OCI-LY1 (cell line): ENCODE measurements around the gene IMPA2.

Experiments
- H2AFZ ChIP-seq: fragments of 200-600 bp; sonication (generic), shearing (Covaris generic); 2 replicates; pipeline ENCODE4 v1.6.0; 2014; ENCODE audit warnings: antibody characterized with exemption, mild to moderate bottlenecking, low read length
- H3F3A ChIP-seq: fragments of 200-600 bp; sonication (generic), shearing (Covaris generic); 2 replicates; pipeline ENCODE4 v1.6.0; 2014; ENCODE audit warnings: mild to moderate bottlenecking, antibody characterized with exemption, low read length, moderate library complexity; ENCODE audit not compliant: insufficient read depth
- H3K27ac ChIP-seq: fragments of 200-600 bp; sonication (generic); 2 replicates; pipeline ENCODE4 v1.5.1; 2014; ENCODE audit warnings: low read length, mixed run types, mild to moderate bottlenecking, low read depth; ENCODE audit not compliant: poor library complexity, severe bottlenecking
- H3K27me3 ChIP-seq: fragments of 200-600 bp; sonication (generic); 2 replicates; pipeline ENCODE4 v1.6.0; 2014; ENCODE audit warnings: antibody characterized with exemption, mild to moderate bottlenecking, low read length, moderate library complexity; ENCODE audit not compliant: insufficient read depth
- H3K36me3 ChIP-seq: fragments of 200-600 bp; sonication (generic); 2 replicates; pipeline ENCODE4 v1.6.1; 2014; ENCODE audit warnings: mild to moderate bottlenecking, antibody characterized with exemption, low read length, moderate library complexity, mixed read lengths; ENCODE audit not compliant: insufficient read depth
- H3K4me1 ChIP-seq: fragments of 200-600 bp; sonication (generic); 2 replicates; pipeline ENCODE4 v1.5.1; 2014; ENCODE audit warnings: mild to moderate bottlenecking, low read length, moderate library complexity; ENCODE audit not compliant: insufficient read depth, severe bottlenecking
- H3K4me2 ChIP-seq: fragments of 200-600 bp; sonication (generic), shearing (Covaris generic); 2 replicates; pipeline ENCODE4 v1.6.1; 2014; ENCODE audit warnings: low read length
- H3K4me3 ChIP-seq: fragments of 200-600 bp; sonication (generic); 2 replicates; pipeline ENCODE4 v1.5.1; 2014; ENCODE audit warnings: low read length, low read depth, mild to moderate bottlenecking, mixed read lengths; ENCODE audit not compliant: poor library complexity, severe bottlenecking
- H3K79me2 ChIP-seq: fragments of 200-600 bp; shearing (Covaris generic); 2 replicates; pipeline ENCODE4 v1.6.1; 2016; ENCODE audit warnings: mixed run types, low read length, mixed read lengths; ENCODE audit not compliant: insufficient read depth
- H3K9ac ChIP-seq: fragments of 200-600 bp; sonication (generic), shearing (Covaris generic); 2 replicates; pipeline ENCODE4 v1.6.1; 2014; ENCODE audit warnings: mild to moderate bottlenecking, low read length, mixed read lengths
- H3K9me2 ChIP-seq: fragments of 200-600 bp; sonication (generic), shearing (Covaris generic); 2 replicates; pipeline ENCODE4 v1.6.1; 2014; ENCODE audit warnings: low read depth, mild to moderate bottlenecking, low read length, mixed read lengths
- H3K9me3 ChIP-seq: fragments of 200-600 bp; shearing (Covaris generic); 2 replicates; pipeline ENCODE4 v1.6.1; 2014; ENCODE audit warnings: low read length, mixed read lengths
- H4K20me1 ChIP-seq: fragments of 200-600 bp; sonication (generic), shearing (Covaris generic); 2 replicates; pipeline ENCODE4 v1.6.0; 2016; ENCODE audit warnings: mild to moderate bottlenecking, low read length; ENCODE audit not compliant: insufficient read depth
- EZH2 ChIP-seq: fragments of 200-600 bp; sonication (generic), shearing (Covaris generic); IDR thresholded peaks from 2 replicates; pipeline ENCODE4 v1.8.0; 2017; ENCODE audit warnings: borderline replicate concordance, mixed run types, mild to moderate bottlenecking, antibody characterized with exemption, low read length, moderate library complexity, mixed read lengths
- TF ChIP-seq, protein P1 (sequence below): fragments of 200-600 bp; sonication (generic), shearing (Covaris generic); IDR thresholded peaks from 2 replicates; pipeline ENCODE4 v1.5.1; 2017; ENCODE audit warnings: mild to moderate bottlenecking, antibody characterized with exemption, low read length, moderate library complexity, mixed read lengths

Gene IMPA2

GRCh38 chr18:12048827-12049175 lies 67.5 kb downstream of the IMPA2 start:
- Histone ChIP-seq H3K4me2 (no peak overlapping the region), H3K27ac (no peak overlapping the region), H3K4me3 (no peak overlapping the region), H3K36me3 (no peaks in the 10 kb centered on the region), H3K27me3 (no peaks in the 10 kb centered on the region), H3K79me2 (no peaks in the 10 kb centered on the region), H3K9me2 (no peaks in the 10 kb centered on the region), H3K9ac (no peak overlapping the region), H3K9me3 (no peaks in the 10 kb centered on the region), H3K4me1 (no peaks in the 10 kb centered on the region), H2AFZ (no peak overlapping the region), H3F3A (no peaks in the 10 kb centered on the region), H4K20me1 (no peaks in the 10 kb centered on the region)
- TF ChIP-seq, protein P1, sequence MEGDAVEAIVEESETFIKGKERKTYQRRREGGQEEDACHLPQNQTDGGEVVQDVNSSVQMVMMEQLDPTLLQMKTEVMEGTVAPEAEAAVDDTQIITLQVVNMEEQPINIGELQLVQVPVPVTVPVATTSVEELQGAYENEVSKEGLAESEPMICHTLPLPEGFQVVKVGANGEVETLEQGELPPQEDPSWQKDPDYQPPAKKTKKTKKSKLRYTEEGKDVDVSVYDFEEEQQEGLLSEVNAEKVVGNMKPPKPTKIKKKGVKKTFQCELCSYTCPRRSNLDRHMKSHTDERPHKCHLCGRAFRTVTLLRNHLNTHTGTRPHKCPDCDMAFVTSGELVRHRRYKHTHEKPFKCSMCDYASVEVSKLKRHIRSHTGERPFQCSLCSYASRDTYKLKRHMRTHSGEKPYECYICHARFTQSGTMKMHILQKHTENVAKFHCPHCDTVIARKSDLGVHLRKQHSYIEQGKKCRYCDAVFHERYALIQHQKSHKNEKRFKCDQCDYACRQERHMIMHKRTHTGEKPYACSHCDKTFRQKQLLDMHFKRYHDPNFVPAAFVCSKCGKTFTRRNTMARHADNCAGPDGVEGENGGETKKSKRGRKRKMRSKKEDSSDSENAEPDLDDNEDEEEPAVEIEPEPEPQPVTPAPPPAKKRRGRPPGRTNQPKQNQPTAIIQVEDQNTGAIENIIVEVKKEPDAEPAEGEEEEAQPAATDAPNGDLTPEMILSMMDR, result no peak
- no peak for TF ChIP-seq EZH2

DNA sequence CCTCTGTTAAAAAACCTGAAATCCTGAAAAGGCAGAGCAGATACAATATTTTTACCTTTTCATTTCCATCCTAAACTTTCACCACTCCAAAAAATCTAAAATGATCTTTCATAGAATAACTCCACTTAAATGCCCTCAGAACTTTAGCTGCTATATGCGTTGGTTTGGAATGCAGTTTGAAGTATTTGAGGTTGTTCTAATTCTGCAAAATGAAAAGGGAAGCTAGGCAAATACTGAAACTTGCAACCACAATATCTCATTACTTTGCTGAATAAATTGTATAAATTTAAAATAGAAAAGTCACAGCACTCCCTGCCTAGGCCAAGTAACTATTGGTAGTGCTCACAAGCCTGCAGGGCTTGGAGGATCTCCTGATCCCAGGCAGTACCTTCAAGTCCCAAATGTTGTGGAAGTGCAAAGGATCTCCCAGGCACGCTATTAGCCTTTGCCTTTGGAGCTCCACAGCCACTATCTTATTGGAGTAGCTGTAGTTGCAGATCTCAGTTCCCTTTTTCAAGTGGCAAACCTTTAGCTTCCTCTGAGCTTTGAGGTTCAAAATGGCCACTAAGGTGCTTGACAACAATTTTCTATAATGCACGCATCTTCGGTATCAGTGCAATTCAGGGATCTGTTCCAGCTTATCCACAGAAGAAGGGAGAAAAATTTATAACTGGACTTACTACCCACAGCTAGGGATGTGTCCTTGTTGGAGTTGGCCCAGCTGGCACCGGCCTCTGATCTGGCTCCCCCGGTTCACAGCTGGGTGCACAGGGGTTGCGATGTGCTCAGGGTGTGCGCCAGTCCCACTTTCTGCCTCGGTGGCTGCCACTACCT lies 68.9 kb downstream of the IMPA2 start:
- H3K9me3 ChIP-seq, result no peaks in the 10 kb centered on the region
- no peak overlapping the region for H3K4me3 ChIP-seq
- H3K27me3 ChIP-seq, result no peaks in the 10 kb centered on the region
- no peak overlapping the region for H3K27ac ChIP-seq
- no peak overlapping the region for H2AFZ ChIP-seq
- H3K9ac ChIP-seq, result no peak overlapping the region
- no peaks in the 10 kb centered on the region for H3F3A ChIP-seq
- no peaks in the 10 kb centered on the region for H4K20me1 ChIP-seq
- no peaks in the 10 kb centered on the region for H3K4me1 ChIP-seq
- H3K4me2 ChIP-seq, result no peak overlapping the region
- TF ChIP-seq, protein P1, result no peak
- TF ChIP-seq EZH2, result no peak
- no peaks in the 10 kb centered on the region for H3K79me2 ChIP-seq
- no peaks in the 10 kb centered on the region for H3K36me3 ChIP-seq
- H3K9me2 ChIP-seq, result no peaks in the 10 kb centered on the region

DNA sequence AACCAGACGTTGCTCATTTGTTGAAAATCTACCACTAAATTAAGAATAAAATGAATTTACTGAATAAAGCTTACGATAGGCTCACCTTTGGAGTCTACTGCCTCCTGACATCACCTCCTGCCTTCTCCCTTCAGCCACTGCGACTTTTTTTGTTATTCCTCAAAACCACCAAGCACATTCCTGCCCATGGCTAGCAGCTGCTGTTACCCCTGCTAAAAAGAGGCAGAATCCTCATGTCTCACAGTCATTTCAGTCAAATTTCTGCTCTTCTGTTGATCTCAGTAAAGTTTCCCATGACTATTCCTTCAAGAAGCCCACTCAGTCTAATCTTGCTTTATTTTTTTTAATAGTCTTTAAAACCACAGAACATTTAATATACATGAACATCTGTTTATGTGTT lies 71.6 kb downstream of the IMPA2 start:
- Histone ChIP-seq H3K27ac (no peak overlapping the region), H4K20me1 (no peaks in the 10 kb centered on the region), H3K9me2 (no peaks in the 10 kb centered on the region), H3K9ac (no peak overlapping the region), H3K27me3 (no peaks in the 10 kb centered on the region), H3K4me1 (no peaks in the 10 kb centered on the region), H2AFZ (no peak overlapping the region), H3K9me3 (no peaks in the 10 kb centered on the region), H3K36me3 (no peaks in the 10 kb centered on the region), H3K79me2 (no peaks in the 10 kb centered on the region), H3K4me3 (no peak overlapping the region), H3K4me2 (no peak overlapping the region), H3F3A (no peaks in the 10 kb centered on the region)
- TF ChIP-seq EZH2, result no peak

GRCh38 chr18:12053289-12053688 lies 72.0 kb downstream of the IMPA2 start:
- Histone ChIP-seq H3K9ac (no peak overlapping the region), H3F3A (no peaks in the 10 kb centered on the region), H3K4me3 (no peak overlapping the region), H3K4me1 (no peaks in the 10 kb centered on the region), H3K9me2 (no peaks in the 10 kb centered on the region), H3K9me3 (no peaks in the 10 kb centered on the region), H2AFZ (no peak overlapping the region), H3K4me2 (no peak overlapping the region), H3K27me3 (no peaks in the 10 kb centered on the region), H4K20me1 (no peaks in the 10 kb centered on the region), H3K27ac (no peak overlapping the region), H3K79me2 (no peaks in the 10 kb centered on the region), H3K36me3 (no peaks in the 10 kb centered on the region)
- no peak for TF ChIP-seq EZH2
- TF ChIP-seq, protein P1, result no peak
